Liver (tissue), 9 donors: ENCODE measurements around the gene ZNF134. TPM values are rescaled to one million over a fixed set of nuclear protein-coding genes. Genes with fewer than 3 reads are reported as not detected.

Source experiments
- DNase-seq: peaks from one replicate; pipeline ENCODE4 v3.0.0-alpha.2; 2017; ENCODE audit warnings: low spot score
- H3K27ac ChIP-seq, 2 donors: one replicate each; pipeline ENCODE4 v1.7.0; 2013; ENCODE audit warnings: inconsistent platforms in 2 of 2, low read length in 2 of 2, control low read depth in 1 of 2, low read depth in 1 of 2, mild to moderate bottlenecking in 1 of 2
- H3K27me3 ChIP-seq, 4 donors: one replicate each; pipeline versions ENCODE4 v1.6.1 to v1.7.0; 2013; ENCODE audit warnings: low read length in 3 of 4, inconsistent platforms in 1 of 4, mild to moderate bottlenecking in 1 of 4, moderate library complexity in 1 of 4; ENCODE audit not compliant: control insufficient read depth in 4 of 4, insufficient read depth in 4 of 4
- H3K36me3 ChIP-seq, 4 donors: one replicate each; pipeline versions ENCODE4 v1.6.1 to v1.7.0; 2013; ENCODE audit warnings: low read length in 3 of 4, mild to moderate bottlenecking in 3 of 4, low read depth in 1 of 4, moderate library complexity in 1 of 4; ENCODE audit not compliant: control insufficient read depth in 4 of 4, insufficient read depth in 3 of 4
- H3K4me1 ChIP-seq, 4 donors: one replicate each; pipeline versions ENCODE4 v1.6.1 to v1.7.0; 2013; ENCODE audit warnings: low read length in 3 of 4, mild to moderate bottlenecking in 3 of 4, moderate library complexity in 1 of 4; ENCODE audit not compliant: control insufficient read depth in 4 of 4, insufficient read depth in 4 of 4
- H3K4me3 ChIP-seq, 3 donors: one replicate each; pipeline versions ENCODE4 v1.6.1 to v1.7.0; 2013; ENCODE audit warnings: low read length in 3 of 3, control low read depth in 1 of 3, low read depth in 1 of 3, mild to moderate bottlenecking in 1 of 3
- H3K9ac ChIP-seq, 2 donors: one replicate each; pipeline ENCODE4 v1.7.0; 2013; ENCODE audit warnings: low read length in 2 of 2, mild to moderate bottlenecking in 2 of 2, moderate library complexity in 2 of 2, control low read depth in 1 of 2, low read depth in 1 of 2
- H3K9me3 ChIP-seq, 4 donors: one replicate each; pipeline versions ENCODE4 v1.6.1 to v1.7.0; 2013; ENCODE audit warnings: low read length in 3 of 4; ENCODE audit not compliant: control insufficient read depth in 4 of 4
- EGR1 ChIP-seq, 2 donors: IDR thresholded peaks; 2 replicates each; pipeline ENCODE4 v1.6.1; 2016 to 2018; ENCODE audit warnings: antibody characterized with exemption in 2 of 2, low read depth in 2 of 2
- FOXA1 ChIP-seq: IDR thresholded peaks from 2 replicates; pipeline ENCODE4 v1.6.1; 2016; ENCODE audit warnings: antibody characterized with exemption
- HNF4A ChIP-seq, 2 donors: conservative IDR thresholded peaks; 2 replicates each; pipeline ENCODE4 v1.6.1; 2016; ENCODE audit warnings: antibody characterized with exemption in 2 of 2, mild to moderate bottlenecking in 2 of 2
- JUND ChIP-seq, 2 donors: IDR thresholded peaks; 2 replicates each; pipeline ENCODE4 v1.6.1; 2016; ENCODE audit warnings: antibody characterized with exemption in 2 of 2
- RAD21 ChIP-seq, 2 donors: IDR thresholded peaks; 2 replicates each; pipeline ENCODE4 v1.6.1; 2016; ENCODE audit warnings: antibody characterized with exemption in 2 of 2, mild to moderate bottlenecking in 2 of 2
- RXRA ChIP-seq, 2 donors: IDR thresholded peaks; 2 replicates each; pipeline ENCODE4 v1.6.1; 2017 to 2018; ENCODE audit warnings: antibody characterized with exemption in 2 of 2, mild to moderate bottlenecking in 1 of 2
- SP1 ChIP-seq: IDR thresholded peaks from 2 replicates; pipeline ENCODE4 v1.6.1; 2018; ENCODE audit warnings: antibody characterized with exemption, mild to moderate bottlenecking
- YY1 ChIP-seq: IDR thresholded peaks from 2 replicates; pipeline ENCODE4 v1.6.1; 2016; ENCODE audit warnings: antibody characterized with exemption, mild to moderate bottlenecking
- WGBS: extraction: QIAGEN DNeasy Blood & Tissue Kit; methylation state at CpG from one replicate; pipeline ENCODE4 v1.1.7; 2013; 5-methylcytosine and 5-hydroxymethylcytosine counted together
- polyA plus RNA-seq, 2 donors: library from polyadenylated mRNA; stranded (reverse) in 1 of 2; unstranded in 1 of 2; fragments of 200-250 nt in 1 of 2; fragments of >200 nt in 1 of 2; fragmentation: Nextera tagmentation in 1 of 2; extraction: Ambion mirVana in 1 of 2; gene quantifications; one replicate each; pipeline versions ENCODE4 v1.2.1 to v1.2.3, GENCODE V29; 2013 to 2015
- total RNA-seq, 2 donors: library from RNA; depleted of rRNA; stranded (reverse); fragments of >200 nt; gene quantifications; one replicate each; pipeline ENCODE4 v1.2.3, GENCODE V29; 2014
- TF ChIP-seq, protein P1 (sequence below): fragments of 150-350 bp; IDR thresholded peaks from 2 replicates; pipeline ENCODE4 v1.5.1; 2017; ENCODE audit warnings: improper control_type of control experiment, low read depth, low read length; ENCODE audit not compliant: missing input control
- TF ChIP-seq, protein P2 (sequence below): IDR thresholded peaks from 2 replicates; pipeline ENCODE4 v1.6.1; 2016; ENCODE audit warnings: antibody characterized with exemption
- donor health status: healthy.
- donor health status: healthy.
- donor health status: healthy.
- donor health status: healthy.
- donor health status: healthy.

ZNF134 gene
- total and polyA plus RNA-seq, 4 donors, result 1.5 to 12.1 (median 5.4) TPM

DNA sequence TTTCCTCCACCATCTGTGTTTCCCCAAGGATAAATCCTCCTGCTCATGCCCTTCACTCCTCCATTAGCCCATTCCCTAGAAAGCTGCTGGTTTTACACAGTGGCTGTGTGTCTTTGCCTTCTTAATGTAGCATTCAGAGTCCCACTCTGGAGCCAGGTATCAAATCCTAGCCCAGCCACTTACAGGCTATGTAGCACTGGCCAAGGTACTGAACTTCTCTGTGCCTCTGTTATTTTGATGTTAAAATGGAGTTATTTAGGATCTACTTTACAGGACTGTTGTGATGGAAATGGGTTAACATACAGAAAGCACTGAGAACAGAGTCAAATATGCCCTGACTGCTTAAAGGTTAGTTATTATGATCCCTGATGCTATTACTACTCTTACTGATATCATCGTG, 53.2 kb downstream of the ZNF134 start (continued):
- TF ChIP-seq, protein P1, sequence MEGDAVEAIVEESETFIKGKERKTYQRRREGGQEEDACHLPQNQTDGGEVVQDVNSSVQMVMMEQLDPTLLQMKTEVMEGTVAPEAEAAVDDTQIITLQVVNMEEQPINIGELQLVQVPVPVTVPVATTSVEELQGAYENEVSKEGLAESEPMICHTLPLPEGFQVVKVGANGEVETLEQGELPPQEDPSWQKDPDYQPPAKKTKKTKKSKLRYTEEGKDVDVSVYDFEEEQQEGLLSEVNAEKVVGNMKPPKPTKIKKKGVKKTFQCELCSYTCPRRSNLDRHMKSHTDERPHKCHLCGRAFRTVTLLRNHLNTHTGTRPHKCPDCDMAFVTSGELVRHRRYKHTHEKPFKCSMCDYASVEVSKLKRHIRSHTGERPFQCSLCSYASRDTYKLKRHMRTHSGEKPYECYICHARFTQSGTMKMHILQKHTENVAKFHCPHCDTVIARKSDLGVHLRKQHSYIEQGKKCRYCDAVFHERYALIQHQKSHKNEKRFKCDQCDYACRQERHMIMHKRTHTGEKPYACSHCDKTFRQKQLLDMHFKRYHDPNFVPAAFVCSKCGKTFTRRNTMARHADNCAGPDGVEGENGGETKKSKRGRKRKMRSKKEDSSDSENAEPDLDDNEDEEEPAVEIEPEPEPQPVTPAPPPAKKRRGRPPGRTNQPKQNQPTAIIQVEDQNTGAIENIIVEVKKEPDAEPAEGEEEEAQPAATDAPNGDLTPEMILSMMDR, result no peak

DNA sequence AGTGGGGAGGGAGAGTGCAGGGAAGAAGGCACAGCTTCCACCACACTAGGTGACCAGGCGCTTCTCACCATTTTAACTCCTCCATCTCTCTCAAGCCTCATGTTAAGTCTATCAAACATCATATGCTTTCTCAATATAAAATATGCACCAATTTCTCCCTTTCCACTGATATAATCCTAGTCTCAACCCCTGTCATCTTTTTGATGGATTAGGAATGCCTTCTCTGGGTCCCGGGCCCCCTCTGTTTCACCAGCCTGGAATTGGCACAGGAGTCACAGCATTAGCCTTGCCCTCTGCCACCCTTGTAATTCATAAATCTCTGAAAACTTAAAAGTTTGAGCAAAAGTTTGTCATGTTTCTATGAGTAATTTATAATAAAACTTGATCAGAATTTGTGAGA, 54.6 kb downstream of the ZNF134 start, which contains the start of gene ZSCAN4:
ZSCAN4 (plus strand) TSS at position 301 of the 400 bp plus-strand sequence. CDS start 7,211 bp downstream, outside the sequence.
- Histone ChIP-seq H3K9me3 (peaks cover 7 to 25% (median 20%) of the 10 kb centered on the region in 4 donors), H3K27me3 (peaks cover 0 to 6% (median 3%) of the 10 kb centered on the region in 4 donors), H3K9ac (no peak within 1 kb of the TSS), H3K4me3 (peak within 1 kb of the TSS in 2 of 3 donors; percentile 20 to 27), H3K4me1 (peaks cover 0 to 4% (median 0%) of the 10 kb centered on the region in 4 donors), H3K27ac (no peak within 1 kb of the TSS), H3K36me3 (peaks cover 0 to 2% (median 0%) of the 10 kb centered on the region in 4 donors)
- WGBS, result 92% methylated on average over 2 of the region's 2 CpGs
- TF ChIP-seq, protein P1, result no peak
- no peak for TF ChIP-seq HNF4A (conservative IDR thresholded peaks at IDR 0.05)
- no peak for TF ChIP-seq RAD21 (IDR thresholded peaks at IDR 0.05)
- no peak for TF ChIP-seq JUND (IDR thresholded peaks at IDR 0.05)
- no peak for TF ChIP-seq RXRA (IDR thresholded peaks at IDR 0.05)
- no peak for TF ChIP-seq SP1
- no peak for TF ChIP-seq YY1
- TF ChIP-seq EGR1 (IDR thresholded peaks at IDR 0.05; ENCODE audit: low read depth in 2 of 2), result no peak
- TF ChIP-seq FOXA1, result no peak
- TF ChIP-seq, protein P2, sequence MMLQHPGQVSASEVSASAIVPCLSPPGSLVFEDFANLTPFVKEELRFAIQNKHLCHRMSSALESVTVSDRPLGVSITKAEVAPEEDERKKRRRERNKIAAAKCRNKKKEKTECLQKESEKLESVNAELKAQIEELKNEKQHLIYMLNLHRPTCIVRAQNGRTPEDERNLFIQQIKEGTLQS, result no peak
- DNase-seq, result no peak

DNA sequence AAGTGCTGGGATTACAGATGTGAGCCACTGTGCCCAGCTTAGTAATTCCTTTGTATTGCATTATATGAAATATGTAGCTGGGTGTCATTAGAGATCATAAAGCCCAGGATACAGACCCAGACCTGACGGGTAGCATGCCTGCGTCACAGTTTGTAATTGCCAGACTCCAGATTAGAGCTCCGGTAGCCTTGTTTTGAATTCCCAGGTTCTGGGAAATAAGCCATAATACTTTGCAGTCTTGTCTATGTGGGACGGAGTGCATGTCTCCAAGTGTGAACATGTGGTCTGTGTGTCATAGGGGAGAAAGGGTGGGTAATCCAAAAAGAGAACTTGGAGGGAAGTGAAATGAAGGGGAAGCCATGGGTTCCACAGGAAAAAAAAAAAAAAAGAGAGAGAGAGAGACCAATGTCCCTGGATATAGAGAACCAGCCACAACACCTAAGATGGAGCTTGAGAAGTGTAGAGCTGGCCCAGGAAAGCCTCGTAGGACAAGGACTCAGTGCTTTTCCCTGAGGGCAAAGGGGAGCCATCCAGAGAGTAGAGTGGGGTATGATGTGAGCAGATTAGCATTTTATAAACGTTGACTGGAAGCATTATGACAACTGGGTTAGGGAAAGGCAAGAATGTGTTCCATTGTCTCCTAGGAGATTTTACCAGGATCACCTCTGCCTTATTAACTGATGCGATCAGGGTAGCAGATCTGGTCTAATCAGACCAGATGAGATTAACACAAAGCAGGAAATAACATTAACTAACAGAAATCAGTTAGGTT, 57.3 kb downstream of the ZNF134 start:
- peaks cover 6 to 30% (median 21%) of the 10 kb centered on the region in 4 donors for H3K9me3 ChIP-seq
- peaks cover 0 to 3% (median 1%) of the 10 kb centered on the region in 4 donors for H3K27me3 ChIP-seq
- peaks cover 0 to 2% (median 0%) of the 10 kb centered on the region in 4 donors for H3K36me3 ChIP-seq
- 66% methylated on average over 7 of the region's 7 CpGs for WGBS
- H3K4me1 ChIP-seq, result no peaks in the 10 kb centered on the region
- H3K27ac ChIP-seq, result no peak overlapping the region
- DNase-seq, result no peak
- H3K4me3 ChIP-seq, result no peak overlapping the region
- no peak overlapping the region for H3K9ac ChIP-seq
- TF ChIP-seq, protein P2, result no peak
- no peak for TF ChIP-seq HNF4A (conservative IDR thresholded peaks at IDR 0.05)
- no peak for TF ChIP-seq YY1
